Activated B cell treated with CpG ODN at 0.5 μM for 24 hours (primary cell): ENCODE measurements around the gene STPG1. TPM values are rescaled to one million over a fixed set of nuclear protein-coding genes. Genes with fewer than 3 reads are reported as not detected.

Experiments used
- ATAC-seq: fragments of 200-7000 bp; cut with Tn5 transposase; one replicate; pipeline ENCODE4 v1.10.0; 2021; ENCODE audit warnings: low read depth, mild to moderate bottlenecking, moderate library complexity
- CTCF ChIA-PET: fragments of 350-600 bp; sonication (Branson Sonifier 250); formaldehyde crosslinking; loops from one replicate; lab custom pipeline; 2021; ENCODE audit warnings: antibody characterized with exemption; lab: Charles Lee
- POLR2A ChIA-PET: fragments of 350-600 bp; sonication (Branson Sonifier 250); formaldehyde crosslinking; loops from one replicate; lab custom pipeline; 2021; ENCODE audit warnings: antibody characterized with exemption; lab: Charles Lee
- DNase-seq: peaks from one replicate; pipeline ENCODE4 v3.0.0; 2022
- H3K27ac Mint-ChIP-seq: one replicate; pipeline ENCODE4 v1.8.0; 2020; ENCODE audit warnings: mixed read lengths
- H3K27me3 Mint-ChIP-seq: one replicate; pipeline ENCODE4 v1.8.0; 2021; ENCODE audit warnings: mixed read lengths
- H3K36me3 Mint-ChIP-seq: one replicate; pipeline ENCODE4 v1.8.0; 2021; ENCODE audit warnings: low read depth, mixed read lengths
- H3K4me1 Mint-ChIP-seq: one replicate; pipeline ENCODE4 v1.8.0; 2021; ENCODE audit warnings: mixed read lengths
- H3K4me3 Mint-ChIP-seq: one replicate; pipeline ENCODE4 v1.8.0; 2020; ENCODE audit warnings: mild to moderate bottlenecking, mixed read lengths
- H3K9me3 Mint-ChIP-seq: one replicate; pipeline ENCODE4 v1.8.0; 2020; ENCODE audit warnings: mixed read lengths
- intact Hi-C: fragments of 100-400 bp; cut with micrococcal nuclease; formaldehyde crosslinking; loops from one replicate; pipeline ENCODE4 v1.15.1; 2024
- total RNA-seq: library from RNA; stranded (reverse); gene quantifications from 2 replicates; pipeline ENCODE4 v1.2.3, GENCODE V29; 2022
- TF ChIP-seq, protein P1 (sequence below): fragments of 200-600 bp; IDR thresholded peaks from one replicate; pipeline ENCODE4 v1.8.0; 2022; ENCODE audit warnings: antibody characterized with exemption, mild to moderate bottlenecking

STPG1 gene
- total RNA-seq, 1 donor from 2014 or later: 7.4 TPM

DNA sequence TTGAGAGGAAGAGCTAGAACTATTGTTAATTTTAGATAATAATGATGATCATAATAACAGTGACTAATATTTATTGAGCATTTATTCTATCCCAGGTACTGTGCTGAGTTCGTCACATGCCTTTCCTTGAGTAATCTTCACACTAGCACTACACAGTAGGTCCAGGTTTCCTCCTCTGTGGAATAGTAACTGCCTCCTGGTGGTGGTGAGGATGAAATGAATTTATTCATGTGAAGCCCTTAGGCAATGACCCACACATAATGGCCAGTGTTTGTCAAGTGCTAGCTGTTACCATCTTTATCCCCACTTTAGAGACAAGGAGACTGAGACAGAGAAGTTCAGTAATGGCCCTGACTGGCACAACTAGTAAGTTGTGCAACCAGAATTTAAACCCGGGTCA, 7.9 kb upstream of the STPG1 start:
- Mint-ChIP-seq H3K36me3 (peaks cover 71% of the 10 kb centered on the region), H3K4me3 (no peak overlapping the region), H3K27ac (no peak overlapping the region), H3K9me3 (no peaks in the 10 kb centered on the region), H3K4me1 (peaks cover 18% of the 10 kb centered on the region), H3K27me3 (no peaks in the 10 kb centered on the region)
- intact Hi-C loops: no loop called here
- DNase-seq (no peak), ATAC-seq (no peak)
- ChIA-PET CTCF (interaction anchor here (0.6 to 1.2 kb wide), 2 partner anchors 223 to 307 kb away, joined by 3 to 4 read pairs; no protein-coding TSS in a partner anchor), POLR2A (no interaction called here)
- TF ChIP-seq, protein P1, sequence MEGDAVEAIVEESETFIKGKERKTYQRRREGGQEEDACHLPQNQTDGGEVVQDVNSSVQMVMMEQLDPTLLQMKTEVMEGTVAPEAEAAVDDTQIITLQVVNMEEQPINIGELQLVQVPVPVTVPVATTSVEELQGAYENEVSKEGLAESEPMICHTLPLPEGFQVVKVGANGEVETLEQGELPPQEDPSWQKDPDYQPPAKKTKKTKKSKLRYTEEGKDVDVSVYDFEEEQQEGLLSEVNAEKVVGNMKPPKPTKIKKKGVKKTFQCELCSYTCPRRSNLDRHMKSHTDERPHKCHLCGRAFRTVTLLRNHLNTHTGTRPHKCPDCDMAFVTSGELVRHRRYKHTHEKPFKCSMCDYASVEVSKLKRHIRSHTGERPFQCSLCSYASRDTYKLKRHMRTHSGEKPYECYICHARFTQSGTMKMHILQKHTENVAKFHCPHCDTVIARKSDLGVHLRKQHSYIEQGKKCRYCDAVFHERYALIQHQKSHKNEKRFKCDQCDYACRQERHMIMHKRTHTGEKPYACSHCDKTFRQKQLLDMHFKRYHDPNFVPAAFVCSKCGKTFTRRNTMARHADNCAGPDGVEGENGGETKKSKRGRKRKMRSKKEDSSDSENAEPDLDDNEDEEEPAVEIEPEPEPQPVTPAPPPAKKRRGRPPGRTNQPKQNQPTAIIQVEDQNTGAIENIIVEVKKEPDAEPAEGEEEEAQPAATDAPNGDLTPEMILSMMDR: no peak

DNA sequence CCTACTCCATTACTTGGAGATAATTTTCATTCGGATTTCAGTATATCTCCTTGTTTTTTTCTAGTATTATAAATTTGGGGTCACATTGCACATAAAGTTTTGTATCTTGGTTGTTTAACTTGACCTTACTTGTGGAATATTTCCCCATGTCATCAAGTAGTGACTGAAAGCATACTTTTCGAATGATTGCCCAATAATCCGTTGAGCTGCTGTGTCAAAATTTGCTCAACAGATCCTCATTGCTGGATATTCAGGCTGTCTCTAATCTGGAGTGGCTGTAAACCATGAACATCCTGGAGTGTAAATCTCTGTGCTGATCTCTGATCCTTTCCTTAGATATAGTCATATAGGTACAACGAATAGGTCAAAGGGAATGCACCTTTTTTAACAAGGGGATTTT, 7.0 kb upstream of the STPG1 start:
- no peak for DNase-seq
- H3K4me3 Mint-ChIP-seq: no peak overlapping the region
- ChIA-PET CTCF (interaction anchor here (1.2 kb wide), 1 partner anchor 222 kb away, joined by 4 read pairs; no protein-coding TSS in a partner anchor), POLR2A (no interaction called here)
- H3K4me1 Mint-ChIP-seq: peaks cover 27% of the 10 kb centered on the region
- no peaks in the 10 kb centered on the region for H3K9me3 Mint-ChIP-seq
- H3K36me3 Mint-ChIP-seq: peaks cover 69% of the 10 kb centered on the region
- H3K27ac Mint-ChIP-seq: no peak overlapping the region
- H3K27me3 Mint-ChIP-seq: no peaks in the 10 kb centered on the region
- intact Hi-C loops: no loop called here
- TF ChIP-seq, protein P1: no peak
- ATAC-seq: no peak

DNA sequence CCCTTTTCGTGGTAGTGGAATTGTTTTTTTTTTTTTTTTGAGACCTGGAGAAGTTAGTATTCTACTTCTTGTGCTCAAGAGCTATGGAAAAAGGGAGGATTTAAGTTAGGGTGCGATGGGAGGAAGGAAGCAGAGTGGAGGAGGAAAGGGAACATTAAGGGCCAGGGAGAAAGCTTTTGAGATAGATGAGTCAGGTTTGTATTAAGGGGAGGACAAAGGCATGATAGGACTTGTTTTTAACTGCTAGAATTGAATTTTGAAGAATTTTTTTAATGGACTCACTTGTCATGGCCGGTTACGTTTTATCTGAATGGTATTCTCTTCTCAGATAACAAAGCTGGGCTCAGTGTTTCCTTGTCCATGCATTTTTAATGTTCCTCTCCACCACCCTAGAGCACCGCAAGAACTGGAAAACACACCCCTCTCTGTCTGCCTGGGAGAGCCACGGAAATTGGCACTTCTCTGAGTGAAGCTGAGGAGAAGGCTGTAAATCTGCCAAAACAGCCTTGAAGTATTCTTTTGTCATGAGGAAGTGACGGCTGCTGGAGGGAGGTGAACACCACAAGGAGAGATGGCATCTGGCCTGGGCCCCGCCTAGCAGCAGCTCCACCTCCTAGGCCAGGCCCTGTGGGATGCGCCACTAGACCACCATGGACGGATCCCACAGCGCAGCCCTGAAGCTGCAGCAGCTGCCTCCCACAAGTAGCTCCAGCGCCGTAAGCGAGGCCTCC, 5.5 kb upstream of the STPG1 start:
- Mint-ChIP-seq H3K9me3 (no peaks in the 10 kb centered on the region), H3K27ac (no peak overlapping the region), H3K4me1 (peaks cover 38% of the 10 kb centered on the region), H3K36me3 (peaks cover 60% of the 10 kb centered on the region), H3K27me3 (no peaks in the 10 kb centered on the region), H3K4me3 (no peak overlapping the region)
- intact Hi-C loops: loop anchor here (5.0 to 10.0 kb wide), 4 partner anchors 63 to 1074 kb away; partner anchors contain the start of genes CLIC4, HNRNPR and RSRP1
- POLR2A ChIA-PET: interaction anchor here (0.6 to 1.3 kb wide), 3 partner anchors 72 to 509 kb away, joined by 3 read pairs; no protein-coding TSS in a partner anchor
- TF ChIP-seq, protein P1: no peak
- no peak for ATAC-seq
- DNase-seq: no peak
- CTCF ChIA-PET: interaction anchor here (1.0 to 5.9 kb wide), 2 partner anchors 28 to 169 kb away, joined by 3 to 74 read pairs; no protein-coding TSS in a partner anchor

DNA sequence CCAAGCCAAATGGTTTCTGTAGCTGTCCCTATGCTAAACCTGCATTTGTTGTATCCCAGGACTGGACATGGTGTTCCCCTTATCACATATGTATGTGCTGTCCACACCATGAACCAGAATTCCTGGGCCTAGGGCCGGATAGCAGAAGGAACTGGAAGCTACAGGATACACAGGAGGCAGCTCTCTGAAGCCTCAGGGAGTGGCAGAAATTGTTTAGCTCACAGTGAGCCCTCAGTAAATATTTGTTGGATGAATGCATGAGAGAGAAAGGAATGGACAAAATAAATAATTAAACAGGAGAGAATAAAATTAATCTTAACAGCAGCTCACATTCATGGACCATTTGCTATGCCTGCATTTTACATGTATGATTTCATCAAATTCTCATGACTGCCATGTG, 4.1 kb upstream of the STPG1 start:
- Mint-ChIP-seq H3K27me3 (no peaks in the 10 kb centered on the region), H3K27ac (no peak overlapping the region), H3K9me3 (no peaks in the 10 kb centered on the region), H3K36me3 (peaks cover 49% of the 10 kb centered on the region), H3K4me3 (no peak overlapping the region), H3K4me1 (peaks cover 51% of the 10 kb centered on the region)
- ATAC-seq (no peak), DNase-seq (no peak)
- ChIA-PET CTCF (interaction anchor here (0.7 to 5.9 kb wide), 6 partner anchors 13 to 419 kb away, joined by 3 to 74 read pairs (median 3); no protein-coding TSS in a partner anchor), POLR2A (interaction anchor here (3.2 kb wide), 1 partner anchor 119 kb away, joined by 10 read pairs; no protein-coding TSS in a partner anchor)
- TF ChIP-seq, protein P1: no peak
- intact Hi-C loops: loop anchor here (5.0 to 10.0 kb wide), 4 partner anchors 65 to 1073 kb away; partner anchors contain the start of genes CLIC4, HNRNPR and RSRP1
